ENCODE results near the gene USP33.
"Not testable (repeated sequence)": the region's sequence is repeated elsewhere in the genome, so short reads cannot be mapped to it uniquely, and the experiment has no call there.

Gene USP33

DNA sequence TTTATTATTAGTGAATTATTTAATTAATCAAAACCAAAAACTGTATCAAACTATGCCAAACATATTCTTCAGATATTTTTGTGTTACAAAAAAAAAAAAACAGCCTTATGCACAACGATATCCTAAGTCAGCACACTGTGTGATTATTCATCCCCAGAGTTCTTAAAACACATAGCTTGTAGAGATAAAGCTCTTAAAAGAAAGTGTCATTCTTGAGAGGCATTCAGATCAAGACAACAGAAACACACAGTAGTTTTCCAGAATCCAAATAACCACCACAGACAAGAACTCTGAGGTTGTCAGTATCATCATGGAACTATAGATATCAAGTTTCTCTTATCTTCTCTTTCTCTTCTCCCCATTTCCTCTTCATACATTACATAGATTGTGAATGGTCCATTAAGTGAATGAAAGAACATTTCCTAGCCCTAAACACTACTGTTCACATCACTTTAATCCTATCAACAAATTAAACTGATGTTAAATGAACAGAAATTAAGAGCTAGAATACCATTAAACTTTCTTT, 90.7 kb downstream of the USP33 start:
- no peak for DNase-seq

DNA sequence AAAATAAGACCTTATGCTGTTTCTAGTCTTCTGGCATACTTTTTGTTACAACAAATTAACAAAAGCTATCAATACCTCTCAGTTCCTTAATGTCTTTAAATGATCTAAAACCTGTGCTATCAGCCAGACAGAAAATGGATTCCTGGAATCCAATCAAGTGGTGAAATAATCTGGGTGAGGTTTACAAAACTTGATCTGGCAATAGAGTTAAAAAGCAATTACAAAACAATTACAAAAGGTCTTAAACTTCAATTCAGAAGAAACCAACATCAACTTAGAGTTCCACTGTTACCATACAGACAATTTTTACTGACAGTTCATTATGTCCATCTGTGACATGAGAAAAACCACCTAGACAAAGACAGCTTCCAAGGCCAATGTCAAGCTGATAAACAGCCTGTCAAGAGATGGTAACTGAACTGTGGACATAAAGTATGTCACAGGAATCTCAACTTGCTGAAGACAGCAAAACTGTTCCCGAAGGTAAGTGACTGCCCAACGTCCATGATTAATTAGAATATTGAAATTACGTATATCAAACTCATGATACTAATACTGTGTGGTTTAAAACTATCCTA, 94.6 kb downstream of the USP33 start:
- DNase-seq: no peak

DNA sequence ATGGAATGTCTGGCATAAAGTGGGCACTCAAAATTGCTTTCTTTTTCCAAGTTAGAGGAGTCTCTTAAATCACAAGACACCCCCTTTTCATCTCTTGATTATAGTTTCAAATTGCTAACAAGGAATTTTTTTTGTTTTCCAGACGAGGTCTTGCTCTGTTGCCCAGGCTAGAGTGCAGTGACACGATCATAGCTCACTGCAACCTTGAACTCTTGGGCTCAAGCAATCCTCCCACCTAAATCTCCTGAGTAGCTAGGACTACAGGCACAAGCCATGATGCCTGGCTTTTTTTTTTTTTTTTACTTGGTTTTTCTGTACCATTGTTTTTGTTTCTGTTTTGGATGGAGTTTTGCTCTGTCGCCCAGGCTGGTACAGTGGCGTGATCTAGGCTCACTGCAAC, 98.0 kb downstream of the USP33 start:
- no peak for DNase-seq

- DNase-seq: no peak
These were observed 99.6 kb downstream of the USP33 start for GRCh38 chr1:77659879-77660593.

GRCh38 chr1:77658271-77658670, 101.4 kb downstream of the USP33 start:
- DNase-seq: no peak

DNA sequence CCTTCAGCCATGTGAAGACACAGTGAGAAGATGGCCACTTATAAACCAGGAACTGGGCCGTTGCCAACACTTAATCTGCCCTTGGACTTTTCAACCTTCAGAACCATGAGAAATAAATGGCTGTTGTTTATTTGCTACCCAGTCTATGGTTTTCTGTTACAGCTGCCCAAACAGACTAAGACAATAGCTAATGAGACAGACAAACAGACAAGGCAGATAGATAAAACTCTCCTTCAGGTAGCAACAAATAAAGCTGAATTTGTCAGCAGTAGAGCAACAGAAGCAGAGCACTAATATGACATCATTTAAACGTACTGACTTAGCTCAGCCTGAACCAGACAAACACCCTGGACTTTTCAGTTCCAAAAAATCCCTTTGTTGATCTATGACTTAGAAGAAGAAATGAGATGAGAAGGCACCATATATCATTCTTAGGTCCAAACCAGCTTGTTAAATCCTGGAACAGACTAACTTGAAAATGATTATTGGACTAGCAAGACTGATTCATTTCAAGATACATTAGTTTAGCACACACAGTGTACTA, 104.1 kb downstream of the USP33 start:
- DNase-seq: no peak

GRCh38 chr1:77652970-77653516, 106.6 kb downstream of the USP33 start:
- no peak for DNase-seq

- no peak for DNase-seq
These were observed 107.4 kb downstream of the USP33 start for GRCh38 chr1:77652268-77652667.

GRCh38 chr1:77649127-77649526, 110.5 kb downstream of the USP33 start:
- DNase-seq: no peak

DNA sequence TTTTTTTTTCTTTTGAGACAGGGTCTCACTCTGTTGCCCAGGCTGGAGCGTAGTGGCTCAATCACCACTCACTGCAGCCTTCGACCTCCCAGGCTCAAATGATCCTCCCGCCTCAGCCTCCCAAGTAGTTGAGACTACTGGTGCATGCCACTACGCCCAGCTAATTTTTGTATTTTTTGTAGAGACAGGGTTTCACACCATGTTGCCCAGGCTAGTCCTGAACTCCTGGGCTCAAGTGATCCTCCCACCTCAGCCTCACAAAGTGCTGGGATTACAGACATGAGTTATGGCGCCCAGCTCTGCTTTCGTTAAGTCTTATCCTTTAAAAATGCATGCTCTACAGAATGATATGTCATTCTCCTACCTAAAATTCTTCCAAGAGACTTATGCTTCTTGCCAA, 113.4 kb downstream of the USP33 start:
- DNase-seq: not testable (repeated sequence)
